ENCODE measurements around the gene FAM24B.

The FAM24B gene

GRCh38 chr10:122856902-122857301 is 22.5 kb downstream of the FAM24B start:
- no peak for DNase-seq

GRCh38 chr10:122855745-122856144 is 23.6 kb downstream of the FAM24B start:
- no peak for DNase-seq

GRCh38 chr10:122854648-122855047 is 24.7 kb downstream of the FAM24B start:
- DNase-seq, result no peak

- peak; percentile 4 for DNase-seq
Measured at GRCh38 chr10:122853665-122854313, 25.6 kb downstream of the FAM24B start.

- no peak for DNase-seq
Measured at GRCh38 chr10:122852261-122852660, 27.1 kb downstream of the FAM24B start.

GRCh38 chr10:122850705-122851640 is 28.4 kb downstream of the FAM24B start:
- no peak for DNase-seq

- DNase-seq, result no peak
Measured at GRCh38 chr10:122849900-122850605, 29.3 kb downstream of the FAM24B start.

- DNase-seq, result no peak
Measured at GRCh38 chr10:122849090-122849489, 30.3 kb downstream of the FAM24B start.

- DNase-seq, result no peak
Measured at GRCh38 chr10:122847782-122848604, 31.4 kb downstream of the FAM24B start.

GRCh38 chr10:122845783-122846332 is 33.5 kb downstream of the FAM24B start, which contains the start of gene CUZD1:
CUZD1 (minus strand) TSS chr10:122845857; CDS start chr10:122845843, 14 bp downstream.
- DNase-seq, result no peak

GRCh38 chr10:122844146-122844545 is 35.2 kb downstream of the FAM24B start:
- no peak for DNase-seq

- no peak for DNase-seq
Measured at GRCh38 chr10:122841569-122841968, 37.8 kb downstream of the FAM24B start.

GRCh38 chr10:122839505-122839904 is 39.9 kb downstream of the FAM24B start:
- no peak for DNase-seq

GRCh38 chr10:122838880-122839279 is 40.5 kb downstream of the FAM24B start:
- no peak for DNase-seq

- no peak for DNase-seq
Measured at GRCh38 chr10:122835908-122836307, 43.5 kb downstream of the FAM24B start.

- DNase-seq, result no peak
Measured at GRCh38 chr10:122830965-122831353, 48.4 kb downstream of the FAM24B start.

GRCh38 chr10:122830273-122830964 is 49.0 kb downstream of the FAM24B start:
- DNase-seq, result no peak

GRCh38 chr10:122829454-122829853 is 49.9 kb downstream of the FAM24B start:
- DNase-seq, result no peak

GRCh38 chr10:122828716-122829255 is 50.6 kb downstream of the FAM24B start:
- DNase-seq, result no peak

GRCh38 chr10:122827302-122827701 is 52.1 kb downstream of the FAM24B start:
- DNase-seq, result no peak
